ENCODE measurements around the gene TMEM125. TPM values are rescaled to one million over a fixed set of nuclear protein-coding genes. Genes with fewer than 3 reads are reported as not detected.

Gene TMEM125
- total and polyA plus RNA-seq, 2 of the 4 experiments (the other 2 are of a cell fraction), result under 0.01 to 0.03 TPM

DNA sequence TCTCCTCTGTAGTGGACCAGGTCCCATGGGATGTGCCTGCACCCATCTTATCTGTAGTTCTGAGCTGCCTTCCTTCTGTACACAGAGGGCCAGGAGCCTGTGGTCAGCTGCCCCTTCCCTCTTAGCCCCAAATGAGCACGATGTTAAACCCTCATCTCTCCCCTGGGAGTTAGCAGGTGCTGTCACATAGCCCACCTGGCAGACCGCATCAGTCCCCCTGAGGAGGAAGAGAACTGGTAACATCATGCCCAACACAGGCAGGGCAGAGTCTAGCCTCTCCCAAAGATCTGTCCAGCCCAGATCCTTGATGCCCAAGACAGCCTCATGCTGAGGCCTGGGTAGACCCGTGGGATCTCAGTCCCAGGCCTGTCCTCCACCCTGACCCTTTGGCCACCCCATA, 35.7 kb downstream of the TMEM125 start:
- no peaks in the 10 kb centered on the region for H3K36me3 ChIP-seq (ENCODE audit: control insufficient read depth, insufficient read depth, low read length)
- H3K4me1 ChIP-seq (ENCODE audit: control insufficient read depth, insufficient read depth, low read length), result peaks cover 4% of the 10 kb centered on the region; the same call in 1 of the 2 replicates
- no peak overlapping the region for H3K4ac ChIP-seq (ENCODE audit: low read depth, low read length)
- H3K9me3 ChIP-seq (ENCODE audit: control insufficient read depth, insufficient read depth, low read length), result no peaks in the 10 kb centered on the region
- H4K8ac ChIP-seq (ENCODE audit: low read depth in 2 of 2, low read length in 2 of 2), result no peak overlapping the region
- H2AFZ ChIP-seq (replicated peaks; ENCODE audit: low read length, poor library complexity), result no peak overlapping the region
- no peaks in the 10 kb centered on the region for H3K9me1 ChIP-seq (ENCODE audit: insufficient read depth, low read length)
- CTCF ChIA-PET, result no interaction called here
- TF ChIP-seq RFX5 (IDR thresholded peaks at IDR 0.05; ENCODE audit: low read depth, low read length) (no peak), MAFK (IDR thresholded peaks at IDR 0.05; ENCODE audit: low read depth, low read length) (no peak), CEBPB (IDR thresholded peaks at IDR 0.05; ENCODE audit: low read depth, low read length) (no peak), MAZ (IDR thresholded peaks at IDR 0.05; ENCODE audit: borderline replicate concordance, low read depth, low read length) (no peak), SMC3 (IDR thresholded peaks at IDR 0.05; ENCODE audit: low read depth, low read length) (no peak), RAD21 (IDR thresholded peaks at IDR 0.05; ENCODE audit: low read length) (no peak), BHLHE40 (IDR thresholded peaks at IDR 0.05; ENCODE audit: low read depth, low read length) (no peak)
- TF ChIP-seq, protein P1, sequence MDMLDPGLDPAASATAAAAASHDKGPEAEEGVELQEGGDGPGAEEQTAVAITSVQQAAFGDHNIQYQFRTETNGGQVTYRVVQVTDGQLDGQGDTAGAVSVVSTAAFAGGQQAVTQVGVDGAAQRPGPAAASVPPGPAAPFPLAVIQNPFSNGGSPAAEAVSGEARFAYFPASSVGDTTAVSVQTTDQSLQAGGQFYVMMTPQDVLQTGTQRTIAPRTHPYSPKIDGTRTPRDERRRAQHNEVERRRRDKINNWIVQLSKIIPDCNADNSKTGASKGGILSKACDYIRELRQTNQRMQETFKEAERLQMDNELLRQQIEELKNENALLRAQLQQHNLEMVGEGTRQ (IDR thresholded peaks at IDR 0.05; ENCODE audit: low read depth, low read length), result no peak
- no peak overlapping the region for H3K4me2 ChIP-seq (ENCODE audit: low read depth, low read length)
- no peak overlapping the region for H3K9ac ChIP-seq (ENCODE audit: low read depth, low read length)
- H4K20me1 ChIP-seq (ENCODE audit: insufficient read depth, low read length), result no peaks in the 10 kb centered on the region; the same call in 1 of the 2 replicates
- no peak overlapping the region for H3K23ac ChIP-seq (ENCODE audit: low read depth, low read length)
- H3K56ac ChIP-seq (ENCODE audit: extremely low read depth, insufficient read depth, low read length), result no peak overlapping the region
- peaks cover 6% of the 10 kb centered on the region; the same call in 1 of the 2 replicates for H3K27me3 ChIP-seq (ENCODE audit: control insufficient read depth, insufficient read depth, low read length)
- H3K27ac ChIP-seq (ENCODE audit: insufficient read depth, low read length), result no peak overlapping the region
- DNase-seq (no peak), ATAC-seq (ENCODE audit: low read depth) (no peak)
- H3K14ac ChIP-seq (replicated peaks; ENCODE audit: low read depth, low read length), result no peak overlapping the region
- H3K18ac ChIP-seq (ENCODE audit: low read depth, low read length), result no peak overlapping the region
- H4K5ac ChIP-seq (ENCODE audit: low read depth, low read length), result no peak overlapping the region
- dilution Hi-C loops (cut with HindIII; ENCODE audit: low sequenced_read_pairs, unreplicated experiment) (no loop called here), intact Hi-C loops (cut with micrococcal nuclease) (no loop called here), in situ Hi-C loops (cut with MboI; ENCODE audit: low sequenced_read_pairs) (loop anchor here (5.0 kb wide), 1 partner anchor 37 kb away; no protein-coding TSS in a partner anchor)
- no peak overlapping the region for H2AK9ac ChIP-seq (replicated peaks; ENCODE audit: low read depth, low read length, poor library complexity)
- H2BK20ac ChIP-seq (ENCODE audit: low read depth, low read length), result no peak overlapping the region
- no TSS peak for BruUV-seq (replicated peaks)
- no peak overlapping the region for H2BK5ac ChIP-seq (ENCODE audit: low read depth, low read length, poor library complexity, severe bottlenecking)
- H3K4me3 ChIP-seq (ENCODE audit: insufficient read depth, low read depth, low read length), result no peak overlapping the region
- no CpG with 5 or more reads among the region's 3 CpGs for WGBS, 2 experiments (ENCODE audit: extremely low coverage in 2 of 2, insufficient read length in 1 of 2)
- POLR2A ChIA-PET (ENCODE audit: unreplicated experiment), result no interaction called here
- no peaks in the 10 kb centered on the region for H3K79me1 ChIP-seq (ENCODE audit: low read depth in 1 of 2, low read length in 2 of 2)
- H4K91ac ChIP-seq (ENCODE audit: insufficient read depth, low read depth, low read length), result no peak overlapping the region
- no peak overlapping the region for H2BK120ac ChIP-seq (ENCODE audit: low read depth, low read length)
- no peak overlapping the region for H2BK15ac ChIP-seq (ENCODE audit: low read depth, low read length)
- no peak overlapping the region for H2AK5ac ChIP-seq (ENCODE audit: low read depth, low read length)

Data from IMR-90 (cell line).